ENCODE measurements around the gene ABCB8. TPM values are rescaled to one million over a fixed set of nuclear protein-coding genes. Genes with fewer than 3 reads are reported as not detected.

Gene ABCB8
- total and polyA plus RNA-seq, 9 of the 15 experiments (the other 6 are each of a cell fraction or from before 2014, with no cell fraction given), result 7.6 to 106 (median 36.3) TPM

GRCh38 chr7:150996376-150997074, 31.7 kb upstream of the ABCB8 start (continued):
- TF ChIP-seq KDM1A (IDR thresholded peaks at IDR 0.05) (0 out of 4 replicates have a peak, but pooled peaks of 1 of the 2 experiments have one; percentile 17), CBX5 (IDR thresholded peaks at IDR 0.05; ENCODE audit: borderline replicate concordance, low read depth) (no peak), SMARCA5 (IDR thresholded peaks at IDR 0.05) (0 out of 2 replicates have a peak, but pooled peaks have one; percentile 17), GATAD2B (IDR thresholded peaks at IDR 0.05; ENCODE audit: borderline replicate concordance) (no peak), HCFC1 (IDR thresholded peaks at IDR 0.05; ENCODE audit: low read depth, low read length) (no peak), RBFOX2 (IDR thresholded peaks at IDR 0.05; ENCODE audit: low read depth, low read length) (peak; percentile 62; the same call in 1 of the 2 replicates), CXXC5 (CRISPR knock-in tag; IDR thresholded peaks at IDR 0.05) (peak; percentile 48; the same call in 1 of the 2 replicates), EHMT2 (IDR thresholded peaks at IDR 0.05) (no peak), HNRNPLL (IDR thresholded peaks at IDR 0.05; ENCODE audit: low read depth, low read length, poor library complexity, severe bottlenecking) (no peak), ID3 (CRISPR knock-in tag; IDR thresholded peaks at IDR 0.05) (no peak), ID3 (tag; IDR thresholded peaks at IDR 0.05) (no peak), CREB1 (IDR thresholded peaks at IDR 0.05) (no peak), CREB1 (CRISPR knock-in tag; IDR thresholded peaks at IDR 0.05) (no peak), ARHGAP35 (IDR thresholded peaks at IDR 0.05; ENCODE audit: partially characterized antibody) (no peak), RNF2 (IDR thresholded peaks at IDR 0.05) (peak; percentile 61; the same call in 1 of the 2 replicates), TAF1 (IDR thresholded peaks at IDR 0.05; ENCODE audit: control insufficient read depth, extremely low read depth, insufficient read depth, low read length, severe bottlenecking) (peak; percentile 10), ZNF75A (CRISPR knock-in tag; IDR thresholded peaks at IDR 0.05) (no peak), ZNF121 (CRISPR knock-in tag; conservative IDR thresholded peaks at IDR 0.05) (no peak), PREB (CRISPR knock-in tag; IDR thresholded peaks at IDR 0.05) (no peak), ZBTB11 (CRISPR knock-in tag; IDR thresholded peaks at IDR 0.05) (0 out of 6 replicates have a peak, but pooled peaks of 1 of the 3 experiments have one; percentile 41), ZNF232 (CRISPR knock-in tag; IDR thresholded peaks at IDR 0.05) (no peak), CTCFL (IDR thresholded peaks at IDR 0.05; ENCODE audit: borderline replicate concordance, insufficient read depth, low read depth, low read length, poor library complexity, severe bottlenecking) (no peak)

Measured in K562 (cell line).